GM21529 (cell line): ENCODE results near the gene PADI1.

Source experiments
- ATAC-seq: cut with Tn5 transposase; IDR thresholded peaks from one replicate; pipeline ENCODE4 v1.9.1; 2021; ENCODE audit not compliant: unreplicated experiment

Gene PADI1

DNA sequence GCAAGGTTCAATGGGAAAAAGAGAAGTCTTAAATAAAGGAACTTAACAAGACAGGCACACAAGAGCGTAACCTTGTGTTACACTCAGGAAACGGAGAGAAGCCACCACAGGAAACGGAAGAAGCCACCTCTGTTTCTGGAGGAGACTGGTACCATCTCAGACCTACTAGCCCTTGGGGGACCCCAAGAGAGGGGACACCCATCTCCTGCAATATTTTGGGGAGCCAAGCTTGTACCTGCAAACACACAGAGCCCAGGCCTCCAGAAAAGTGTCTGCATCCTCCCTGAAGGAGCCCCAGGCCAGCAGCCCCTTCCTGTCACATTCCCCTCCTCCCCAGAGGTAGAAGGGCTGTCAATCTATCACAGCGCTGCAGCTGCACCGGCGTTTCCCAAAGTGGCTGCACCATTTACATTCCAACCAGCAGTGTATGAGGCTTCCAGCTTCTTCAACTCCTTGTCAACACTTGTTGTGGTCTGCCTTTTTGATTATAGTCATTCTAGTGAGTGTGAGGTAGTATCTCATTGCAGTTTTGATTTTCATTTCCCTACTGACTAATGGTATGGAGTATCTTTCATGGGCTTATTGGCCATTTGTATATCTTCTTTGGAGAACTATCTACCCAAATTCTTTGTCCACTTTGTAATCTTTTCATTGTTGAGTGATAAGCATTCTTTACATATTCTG lies 23.0 kb upstream of the PADI1 start:
- no peak for ATAC-seq

DNA sequence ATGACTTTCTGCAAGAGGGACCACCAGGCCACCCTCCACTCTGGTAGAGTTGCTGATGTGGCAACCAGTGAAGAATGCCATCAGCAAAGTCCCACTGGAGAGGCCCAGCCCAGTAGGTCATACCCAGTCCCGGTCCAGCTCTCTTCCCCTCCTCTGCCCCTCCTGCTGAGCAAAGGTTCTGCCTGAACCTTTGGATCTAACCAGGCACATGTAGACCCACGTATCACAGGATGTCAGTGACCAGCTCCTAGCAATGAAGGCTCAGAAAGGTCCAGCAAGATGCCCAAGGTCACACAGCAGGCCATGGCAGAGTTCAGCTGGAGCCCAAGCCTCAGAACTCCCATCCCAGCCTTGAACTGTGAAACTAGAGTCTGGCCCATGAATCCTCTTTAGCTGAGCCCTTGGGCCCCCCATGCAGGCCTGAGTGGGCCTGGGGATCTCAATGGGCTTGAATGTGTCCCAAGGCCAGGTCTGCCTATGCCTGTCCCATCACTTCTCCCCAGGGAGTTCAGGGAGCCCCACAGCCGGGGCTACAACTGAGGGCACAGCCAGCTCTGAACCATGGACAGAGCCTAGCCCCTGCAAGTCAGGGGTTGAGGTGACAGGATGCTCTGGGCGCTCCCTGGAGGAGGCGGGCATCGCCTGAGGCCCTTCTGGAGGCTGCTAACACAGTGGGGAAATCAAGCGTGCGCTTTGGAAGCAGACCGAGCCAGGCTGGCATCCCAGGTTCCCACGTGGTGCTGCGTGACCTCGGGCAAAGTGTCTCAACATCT lies 21.4 kb upstream of the PADI1 start:
- ATAC-seq = no peak

DNA sequence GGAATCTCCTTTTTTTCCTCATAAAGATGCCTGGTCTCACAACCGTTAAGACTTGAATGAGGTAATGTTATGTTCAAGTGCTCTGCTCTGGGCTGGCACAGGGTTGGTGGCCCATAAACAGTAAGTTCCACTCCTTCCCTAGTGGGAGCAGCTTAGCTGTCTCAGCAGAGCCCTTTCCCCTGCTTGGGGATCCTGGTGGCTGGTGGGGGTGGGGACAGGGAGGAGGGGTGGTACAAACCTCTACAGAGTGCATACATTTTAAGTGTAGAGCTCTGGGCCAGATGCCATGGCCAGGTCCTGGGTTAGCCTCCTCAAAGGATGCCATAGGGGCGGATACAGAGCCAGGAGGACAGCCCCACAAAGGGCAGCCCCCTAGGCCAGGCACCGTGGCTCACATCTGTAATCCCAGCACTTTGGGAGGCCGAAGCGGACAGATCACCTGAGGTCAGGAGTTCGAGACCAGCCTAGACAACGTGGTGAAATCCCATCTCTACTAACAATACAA lies 20.7 kb upstream of the PADI1 start:
- no peak for ATAC-seq

DNA sequence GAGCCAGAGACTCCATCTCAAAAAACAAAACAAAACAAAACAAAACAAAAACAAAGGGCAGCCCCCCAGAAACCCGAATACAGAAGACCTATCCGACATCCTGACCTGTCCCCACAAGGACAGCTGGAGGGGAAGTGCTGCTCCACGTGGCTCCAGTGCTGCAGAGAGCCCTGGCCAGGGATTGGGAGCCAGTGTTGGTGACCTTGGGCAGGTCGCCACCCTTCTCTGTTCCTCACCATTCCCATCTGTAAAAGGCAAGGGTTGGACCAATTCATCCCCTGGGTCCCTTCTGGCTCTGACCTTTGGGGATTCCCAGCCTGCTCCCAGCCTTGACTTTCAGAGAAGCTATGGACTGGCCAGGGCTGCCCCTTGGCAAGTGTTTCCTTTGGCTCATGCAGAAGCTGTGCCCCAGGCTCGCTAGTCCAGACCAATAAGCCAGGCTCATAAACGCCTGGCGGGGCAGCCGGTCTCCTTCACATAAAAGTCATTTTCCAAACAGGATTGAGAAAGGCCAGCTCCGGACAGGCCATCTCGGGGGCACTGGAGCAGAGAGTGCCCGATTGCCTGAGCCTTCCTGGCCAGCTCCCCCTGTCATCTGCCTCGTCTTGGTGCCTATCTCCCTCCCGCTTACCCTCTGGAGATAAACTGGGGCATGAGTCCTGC lies 20.0 kb upstream of the PADI1 start:
- no peak for ATAC-seq

DNA sequence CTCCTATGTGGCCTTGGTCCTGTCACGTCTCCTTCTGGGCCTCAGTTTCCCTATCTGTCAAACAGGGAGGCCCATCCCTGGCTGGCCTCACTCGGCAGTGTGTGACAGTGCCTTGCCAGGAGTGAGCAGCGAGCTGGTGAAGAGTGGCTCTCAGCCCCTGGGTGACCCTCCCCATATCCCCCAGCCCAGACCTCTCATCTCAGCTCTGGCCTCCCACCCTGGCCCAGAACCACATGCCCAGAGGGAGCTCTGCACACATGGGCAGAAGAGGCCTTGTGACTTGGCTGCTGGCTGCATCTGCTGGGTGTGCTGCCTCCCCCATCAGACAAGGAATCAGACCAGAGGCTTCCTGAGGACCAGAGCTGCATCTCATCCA lies 19.5 kb upstream of the PADI1 start:
- no peak for ATAC-seq

DNA sequence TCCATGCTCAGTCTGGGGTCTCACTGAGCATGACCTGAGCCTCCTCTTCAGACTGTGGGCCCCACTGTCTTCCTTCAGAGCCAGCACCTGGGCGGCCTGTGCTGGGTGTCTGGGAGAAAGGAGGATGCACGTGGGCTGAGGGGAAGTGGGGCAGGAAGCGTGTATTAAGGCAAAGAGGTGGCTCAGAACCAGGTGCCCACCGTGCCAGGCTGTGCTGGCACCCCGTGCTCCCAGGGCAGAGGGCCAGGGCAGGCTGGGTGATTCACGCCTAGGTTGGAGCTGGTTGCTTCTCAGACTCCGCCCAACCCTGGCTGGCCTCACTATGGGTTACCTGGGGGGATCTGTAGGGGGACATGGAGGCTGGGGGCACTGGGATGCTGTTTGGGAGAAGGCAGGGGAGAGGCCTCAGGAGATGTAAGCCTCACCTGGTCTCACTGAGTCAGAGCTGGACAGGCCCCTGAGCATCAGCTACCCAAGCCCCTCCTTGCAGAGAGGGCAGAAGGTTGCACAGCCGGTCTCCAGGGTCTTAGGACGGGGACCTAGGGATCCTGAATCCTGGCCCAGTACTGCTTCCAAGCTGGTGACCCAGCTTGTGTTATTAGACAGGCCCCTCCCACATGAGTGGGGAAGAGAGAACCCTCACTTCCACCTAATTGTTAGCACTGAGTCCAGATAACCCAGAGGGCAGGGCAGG lies 18.6 kb upstream of the PADI1 start:
- no peak for ATAC-seq

DNA sequence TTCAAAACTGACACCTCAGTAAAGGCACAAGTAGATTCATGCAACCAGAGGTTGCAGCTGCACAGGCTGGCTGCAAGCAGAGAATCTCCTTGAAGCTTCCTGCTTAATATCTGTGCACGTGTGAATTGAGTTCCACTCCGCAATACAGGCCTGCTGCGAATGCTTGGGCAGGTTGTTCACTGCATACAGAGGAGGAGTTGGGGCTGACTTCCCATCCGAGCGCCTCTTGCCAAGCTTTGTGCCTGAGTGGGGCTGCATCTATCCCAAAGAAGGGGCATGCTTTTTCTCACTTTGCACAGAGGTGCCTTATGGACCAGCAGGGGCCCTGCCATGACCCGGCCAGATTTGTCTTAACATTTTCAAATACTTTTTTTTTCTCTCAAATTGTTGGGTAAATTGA lies 17.9 kb upstream of the PADI1 start:
- no peak for ATAC-seq

DNA sequence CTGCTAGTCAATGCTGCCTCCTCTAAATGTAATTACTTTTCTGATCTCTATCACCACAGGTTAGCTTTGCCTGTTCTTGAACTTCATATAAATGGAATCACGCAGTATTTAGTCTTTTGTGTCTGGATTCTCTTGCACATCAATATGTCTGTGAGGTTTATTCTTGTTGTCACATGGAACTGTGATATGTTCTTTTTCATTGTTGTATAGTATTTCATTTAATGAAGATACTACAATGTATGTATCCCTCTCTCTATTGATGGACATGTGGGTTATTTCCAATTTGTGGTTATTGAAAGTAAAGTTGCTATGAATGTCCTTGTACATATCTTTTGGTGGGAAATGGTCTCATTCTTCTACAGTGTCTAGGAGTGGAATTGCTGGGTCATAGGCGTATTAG lies 16.7 kb upstream of the PADI1 start:
- ATAC-seq = no peak

DNA sequence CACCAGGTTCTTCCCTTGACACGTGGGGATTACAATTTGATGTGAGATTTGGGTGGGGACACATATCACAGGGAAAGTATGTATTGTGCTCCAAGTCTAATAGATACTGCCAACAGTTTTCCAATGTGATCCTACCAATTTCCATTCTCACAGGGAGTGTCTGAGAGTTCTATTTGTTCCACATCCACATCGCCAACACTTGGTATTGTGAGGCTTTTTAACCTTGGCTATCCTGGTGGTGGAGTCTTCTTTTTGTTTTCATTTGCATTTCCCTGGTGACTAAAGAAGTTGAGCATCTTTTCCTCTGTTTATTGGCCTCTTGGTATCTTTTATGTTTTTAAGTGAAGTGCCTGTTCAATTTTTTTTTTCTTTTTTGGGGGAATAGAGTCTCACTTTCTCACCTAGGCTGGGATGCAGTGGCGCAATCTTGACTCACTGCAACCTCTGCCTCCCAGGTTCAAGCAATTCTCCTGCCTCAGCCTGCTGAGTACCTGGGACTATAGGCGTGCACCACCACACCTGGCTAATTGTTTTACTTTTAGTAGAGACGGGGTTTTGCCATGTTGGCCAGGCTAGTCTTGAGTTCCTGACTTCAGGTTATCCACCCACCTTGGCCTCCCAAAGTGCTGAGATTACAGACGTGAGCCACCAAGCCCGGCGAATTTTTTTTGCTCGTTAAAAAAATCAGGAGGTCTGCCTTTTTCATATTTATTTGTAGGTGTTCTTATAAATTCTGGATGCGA lies 15.9 kb upstream of the PADI1 start:
- no peak for ATAC-seq

DNA sequence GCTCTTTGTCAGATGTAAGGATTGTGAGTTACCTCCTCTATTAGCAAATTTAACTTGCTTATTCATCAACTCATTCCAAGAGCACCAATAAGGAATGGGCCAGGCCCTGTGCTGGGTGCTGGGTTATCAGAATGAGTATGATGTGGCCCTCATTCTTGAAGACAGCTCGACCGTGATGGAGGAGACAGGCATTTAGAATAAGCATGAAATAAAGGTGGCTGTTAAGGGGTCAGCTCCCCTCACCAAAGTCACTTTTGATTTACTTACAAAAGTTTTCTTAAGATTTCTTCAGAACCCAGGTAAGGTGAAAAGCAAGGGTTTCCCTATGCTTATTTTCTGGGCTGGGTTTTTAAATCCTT lies 15.3 kb upstream of the PADI1 start:
- ATAC-seq = no peak

DNA sequence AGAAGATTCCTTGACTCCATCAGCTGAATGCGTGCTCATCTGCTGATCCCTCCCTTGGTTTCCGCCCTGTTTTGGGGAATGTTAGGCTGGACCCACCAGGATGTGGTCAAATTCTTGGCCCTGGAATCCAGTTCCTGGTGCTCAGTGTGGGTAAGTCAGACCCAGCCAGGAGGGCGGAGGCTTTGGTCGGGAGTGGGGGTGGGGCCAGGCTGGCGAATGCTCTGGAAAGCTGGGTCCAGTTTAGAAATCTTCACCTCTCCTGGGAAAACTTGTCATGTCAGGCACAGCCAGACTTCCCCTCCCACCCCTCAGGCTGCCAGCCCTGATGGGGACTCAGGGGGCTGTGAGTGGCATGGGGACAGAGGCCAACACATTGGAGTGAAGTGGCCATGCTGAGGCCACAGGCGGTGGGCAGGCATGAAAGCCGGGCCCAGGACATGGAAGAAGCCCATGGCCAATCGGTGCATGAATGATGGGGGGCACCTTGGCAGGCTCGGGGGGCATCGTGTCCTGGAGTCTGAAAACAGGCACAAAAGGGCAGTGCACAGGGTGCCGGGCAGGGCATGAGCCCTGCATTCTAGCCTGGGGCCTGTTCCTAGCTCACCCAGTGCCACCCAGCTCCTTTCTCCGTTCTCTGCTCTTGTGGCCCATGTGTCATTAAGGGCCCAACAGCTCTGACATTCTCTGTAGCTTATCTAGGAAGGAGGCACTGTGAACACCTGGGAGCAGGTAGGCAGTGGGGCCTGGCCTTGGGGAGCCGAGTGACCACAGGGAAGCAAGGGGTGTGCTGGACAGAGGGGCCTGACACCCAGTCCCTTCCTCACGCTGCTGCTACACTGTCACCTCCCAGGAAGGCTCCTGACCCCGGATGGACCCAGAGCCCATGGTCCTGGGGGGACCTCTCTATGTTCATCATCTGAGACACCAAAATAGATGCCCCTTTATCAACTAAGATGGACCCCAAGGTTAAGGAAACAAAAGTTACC lies 14.6 kb upstream of the PADI1 start:
- ATAC-seq = no peak

DNA sequence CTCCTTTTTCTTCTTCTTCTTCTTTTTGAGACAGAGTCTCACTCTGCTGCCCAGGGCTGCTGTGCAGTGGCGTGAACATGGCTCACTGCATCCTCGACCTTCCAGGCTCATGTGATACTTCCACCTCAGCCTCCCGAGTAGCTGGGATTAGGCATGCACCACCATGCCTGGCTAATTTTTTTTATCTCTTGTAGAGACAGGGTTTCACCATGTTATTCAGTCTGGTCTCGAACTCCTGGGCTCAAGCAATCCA lies 13.0 kb upstream of the PADI1 start:
- ATAC-seq = no peak

DNA sequence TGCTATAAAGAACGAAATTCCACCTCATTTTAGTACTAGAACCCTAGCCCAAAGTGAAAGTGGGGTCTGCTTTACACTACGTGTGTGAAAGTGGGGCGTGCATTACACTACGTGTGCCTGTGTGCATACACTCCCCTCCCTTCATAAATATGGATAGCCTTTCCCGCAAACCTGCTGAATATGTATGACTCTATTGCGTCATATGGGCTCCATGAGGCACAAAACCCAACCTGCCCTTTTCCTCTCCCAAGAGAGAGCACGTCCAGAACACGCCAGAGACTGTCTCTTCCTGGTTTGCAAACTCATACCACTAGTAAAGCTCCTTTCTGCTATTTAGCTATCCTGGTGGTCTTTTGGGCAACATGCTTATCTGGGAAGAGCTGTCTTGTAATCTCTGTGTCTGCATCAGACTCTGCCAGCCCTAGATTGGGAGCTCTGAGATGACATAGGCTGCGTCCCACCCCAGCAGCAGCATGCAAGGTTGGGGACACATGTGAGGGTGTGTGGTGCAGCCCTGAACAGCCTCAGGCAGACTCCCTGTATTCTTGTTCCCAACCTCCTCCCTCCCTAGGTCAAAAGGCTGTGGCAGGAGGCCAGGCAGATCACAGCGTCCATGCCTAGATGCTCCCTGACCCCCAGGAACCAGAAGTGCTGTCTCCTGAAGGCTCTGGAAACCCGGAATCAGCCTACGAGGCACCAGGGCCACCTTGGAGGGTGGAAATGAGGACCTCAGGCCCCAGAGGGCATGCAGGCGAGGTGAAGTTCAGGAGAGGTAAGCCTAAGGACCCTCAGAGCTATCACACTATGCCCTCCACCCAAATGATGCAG lies 12.3 kb upstream of the PADI1 start:
- no peak for ATAC-seq

DNA sequence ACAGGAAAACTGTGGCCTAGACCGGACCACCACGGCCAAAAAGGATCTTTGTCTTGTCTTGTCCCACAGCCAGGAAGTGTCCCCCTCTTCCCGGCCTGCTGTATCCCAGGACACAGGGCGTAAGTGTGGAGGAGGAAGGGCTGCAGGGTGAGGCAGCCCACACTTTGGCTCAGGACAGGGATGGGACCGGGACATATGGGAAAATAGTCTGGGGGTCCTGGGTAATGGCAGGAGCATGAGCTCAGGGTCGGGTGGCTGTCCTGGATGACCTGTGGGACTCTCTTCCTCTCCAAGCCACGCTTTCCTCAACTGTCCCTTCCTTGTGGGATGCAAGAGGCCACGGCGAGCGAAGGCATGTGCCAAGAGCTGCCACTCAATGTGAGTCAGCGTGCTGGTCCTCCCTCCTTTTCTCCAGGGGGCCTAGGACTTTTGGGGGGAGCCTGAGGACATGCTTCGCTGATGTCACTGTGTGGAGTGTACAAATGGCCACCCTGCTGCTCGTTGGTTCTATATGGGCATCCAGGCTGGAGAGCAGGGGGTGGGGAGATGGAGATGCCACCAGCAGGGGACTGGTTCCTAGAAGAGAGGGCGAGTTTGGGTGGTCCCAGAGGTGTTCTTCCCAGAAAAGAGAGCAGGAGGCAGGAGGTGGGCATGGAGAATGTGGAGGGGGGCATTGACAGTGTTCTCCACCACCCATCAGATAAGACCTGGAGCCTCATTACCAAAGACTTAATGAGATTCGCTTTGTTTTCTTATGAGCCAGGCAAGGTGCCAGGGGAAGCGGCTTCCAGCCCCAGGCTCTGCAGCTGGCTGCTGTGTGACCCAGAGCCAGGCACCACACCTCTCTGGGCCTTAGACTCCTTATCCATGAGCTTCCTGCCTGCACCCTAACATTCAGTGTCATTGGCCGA lies 11.5 kb upstream of the PADI1 start:
- no peak for ATAC-seq

DNA sequence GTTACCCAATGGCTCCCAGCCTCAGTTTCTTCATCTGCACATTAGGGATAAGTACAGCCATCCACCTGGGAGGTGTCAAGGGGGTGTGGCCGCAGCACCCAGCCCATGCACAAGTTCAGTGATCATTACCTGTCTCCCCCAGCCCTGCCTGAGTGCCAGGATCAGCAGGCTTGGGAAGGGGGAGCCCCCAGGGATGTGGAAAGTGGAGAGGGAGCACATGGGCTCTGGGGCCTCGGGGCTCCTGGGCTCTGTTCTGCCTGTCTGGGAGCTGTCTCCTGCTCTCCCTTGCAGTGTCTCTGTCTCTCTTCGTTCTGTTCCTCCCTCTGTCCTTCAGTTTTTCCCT lies 10.8 kb upstream of the PADI1 start:
- ATAC-seq = no peak

DNA sequence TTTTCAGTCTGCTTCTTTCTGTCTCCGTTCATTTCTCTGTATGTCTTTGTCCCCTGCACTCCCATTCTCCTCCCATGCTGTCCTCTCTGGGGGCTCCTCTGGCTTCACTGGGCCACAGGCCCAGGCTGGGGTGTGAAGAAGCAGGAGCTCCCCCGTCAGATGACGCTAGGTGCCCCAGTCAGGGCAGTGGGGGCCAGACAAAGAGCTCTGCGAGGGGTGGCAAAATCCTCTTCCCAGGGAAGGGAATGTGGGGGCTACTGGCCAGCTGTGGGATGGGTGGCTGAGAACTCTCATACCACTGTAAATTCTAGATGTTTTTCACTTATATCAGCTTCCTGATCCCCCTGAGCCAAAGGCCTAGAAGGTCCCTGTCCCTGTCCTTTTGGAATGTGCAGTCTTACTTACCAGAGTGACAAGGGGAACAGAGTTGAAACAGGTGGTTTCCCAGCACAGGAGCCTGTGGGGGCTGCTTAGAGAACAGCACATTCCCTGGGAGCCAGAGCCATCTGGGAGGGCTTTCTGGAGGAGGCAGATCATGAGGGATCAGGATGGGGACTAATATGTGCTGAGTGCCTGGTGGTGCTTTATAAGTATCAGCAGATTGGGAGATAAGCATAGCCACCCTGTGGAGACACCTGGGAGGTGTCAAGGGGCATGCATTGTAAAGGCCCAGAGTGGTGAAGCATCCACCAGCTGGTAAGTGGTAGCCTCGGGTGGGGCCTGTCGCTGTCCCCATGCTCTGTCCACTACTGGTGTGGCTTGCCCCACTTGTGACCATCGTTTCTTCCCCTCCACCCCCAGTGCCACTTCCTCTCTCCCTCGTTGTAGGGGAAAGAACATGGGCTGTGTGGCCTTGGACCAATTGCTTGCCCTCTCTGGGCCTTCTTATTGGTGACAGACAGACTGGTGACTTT lies 10.1 kb upstream of the PADI1 start:
- ATAC-seq = no peak

DNA sequence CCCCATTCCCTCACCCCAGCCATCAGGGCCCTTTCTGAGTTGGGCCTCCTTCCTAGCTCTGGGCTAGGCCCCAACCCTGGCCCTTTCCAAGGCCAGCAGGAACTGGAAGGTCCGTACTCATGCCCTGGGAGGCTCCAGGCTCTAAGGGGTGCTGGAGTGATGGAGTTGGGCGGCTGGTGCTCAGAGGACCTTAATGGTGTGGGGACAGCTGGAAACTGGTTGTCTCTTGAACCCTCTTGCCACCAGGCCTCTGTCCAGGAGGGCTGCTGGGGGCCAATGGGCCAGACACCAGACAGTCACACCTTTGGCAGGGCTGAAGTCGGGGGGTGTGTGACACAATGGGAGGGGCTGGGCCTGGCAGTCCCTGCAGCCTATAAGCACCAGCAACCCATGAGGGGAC lies 9.2 kb upstream of the PADI1 start:
- ATAC-seq = no peak
